ENCODE results near the gene SEL1L2. TPM values are rescaled to one million over a fixed set of nuclear protein-coding genes. Genes with fewer than 3 reads are reported as not detected.

Gene SEL1L2
- total and polyA plus RNA-seq, 9 of the 15 experiments (the other 6 are each of a cell fraction or from before 2014, with no cell fraction given), result not detected

GRCh38 chr20:14005996-14006395 lies 15.6 kb upstream of the SEL1L2 start (continued):
- no peak for TF ChIP-seq ZNF398 (CRISPR knock-in tag; IDR thresholded peaks at IDR 0.05)
- TF ChIP-seq ADNP (tag; IDR thresholded peaks at IDR 0.05), result no peak
- no peak for TF ChIP-seq FOXM1 (IDR thresholded peaks at IDR 0.05; ENCODE audit: low read depth)
- no peak for TF ChIP-seq FOXM1 (CRISPR knock-in tag; IDR thresholded peaks at IDR 0.05; ENCODE audit: low read depth)
- no peak for TF ChIP-seq ZNF143 (CRISPR knock-in tag; IDR thresholded peaks at IDR 0.05)

- DNase-seq (ENCODE audit: extremely low read depth in 1 of 4, low spot score in 3 of 4), result no peak
- no peak overlapping the region for H3K4me2 ChIP-seq (ENCODE audit: insufficient read depth, low read length)
- intact Hi-C loops (cut with micrococcal nuclease), result no loop called here
- FAIRE-seq, result no peak
- no peaks in the 10 kb centered on the region for H3K9me3 ChIP-seq (replicated peaks; ENCODE audit: control insufficient read depth, insufficient read depth, low read depth, low read length)
- TF ChIP-seq ATF3 (IDR thresholded peaks at IDR 0.05), result no peak
- no peak for TF ChIP-seq ATF3 (CRISPR knock-in tag; conservative IDR thresholded peaks at IDR 0.05)
- no peak for TF ChIP-seq HOXB6 (CRISPR knock-in tag; IDR thresholded peaks at IDR 0.05; ENCODE audit: borderline replicate concordance)
- no peak for TF ChIP-seq ARID2 (IDR thresholded peaks at IDR 0.05)
- TF ChIP-seq ZNF766 (CRISPR knock-in tag; conservative IDR thresholded peaks at IDR 0.05), result no peak
- no peak for TF ChIP-seq MCM3 (IDR thresholded peaks at IDR 0.05)
- TF ChIP-seq ETS1 (conservative IDR thresholded peaks at IDR 0.05; ENCODE audit: control insufficient read depth, low read depth, low read length), result no peak
- no peak overlapping the region for H3K4me3 ChIP-seq
- H3K27ac ChIP-seq (ENCODE audit: extremely low read depth, low read depth, low read length), result no peak overlapping the region
- in situ Hi-C loops (cut with MboI), result no loop called here
- ChIA-PET CTCF (ENCODE audit: low intra/inter-chr PET ratio) (no interaction called here), POLR2A (no interaction called here)
- no peaks in the 10 kb centered on the region for H3K36me3 ChIP-seq (ENCODE audit: control insufficient read depth, insufficient read depth, low read length)
- no peak overlapping the region for H3K9ac ChIP-seq (ENCODE audit: insufficient read depth in 1 of 2, low read depth in 2 of 2, low read length in 2 of 2)
- no peaks in the 10 kb centered on the region for H3K9me1 ChIP-seq (ENCODE audit: control insufficient read depth, insufficient read depth, low read length)
- H3K79me2 ChIP-seq (ENCODE audit: control insufficient read depth, insufficient read depth, low read length), result no peaks in the 10 kb centered on the region
- ATAC-seq, result no peak
- H2AFZ ChIP-seq (ENCODE audit: low read depth, low read length), result no peak overlapping the region
- BruUV-seq (replicated peaks), result no TSS peak
- no peaks in the 10 kb centered on the region for H4K20me1 ChIP-seq (replicated peaks; ENCODE audit: control insufficient read depth, insufficient read depth, low read length)
- WGBS (ENCODE audit: insufficient coverage, low coverage, missing lambda C conversion rate), result 0% methylated on average over 1 of the region's 1 CpG
- no peaks in the 10 kb centered on the region for H3K4me1 ChIP-seq (replicated peaks in 1 of 2; ENCODE audit: control insufficient read depth in 2 of 2, insufficient read depth in 2 of 2, low read length in 2 of 2)
- no peaks in the 10 kb centered on the region for H3K27me3 ChIP-seq (ENCODE audit: control insufficient read depth in 2 of 2, insufficient read depth in 2 of 2, low read length in 2 of 2)
Measured at GRCh38 chr20:14000917-14001316, 10.5 kb upstream of the SEL1L2 start.

Measured in K562 (cell line).